GM12875 (cell line): Measurements from ENCODE around the gene PI4K2A.

ENCODE experiments used
- H3K4me3 ChIP-seq: one replicate; pipeline ENCODE4 v1.5.1; 2011; ENCODE audit warnings: low read depth, low read length, control low read depth
- CTCF ChIP-seq: IDR thresholded peaks from 2 replicates; pipeline ENCODE4 v1.5.1; 2011; ENCODE audit warnings: low read depth, mild to moderate bottlenecking, control low read depth, inconsistent platforms, low read length, moderate library complexity, borderline replicate concordance; ENCODE audit not compliant: insufficient read depth

The PI4K2A gene

GRCh38 chr10:97715259-97715874, 74.9 kb downstream of the PI4K2A start:
- TF ChIP-seq CTCF: no peak

GRCh38 chr10:97717627-97718026, 77.2 kb downstream of the PI4K2A start:
- H3K4me3 ChIP-seq: no peak overlapping the region
- no peak for TF ChIP-seq CTCF

More at GRCh38 chr10:97715259-97715874, 74.9 kb downstream of the PI4K2A start:
- H3K4me3 ChIP-seq: no peak overlapping the region

- no peak overlapping the region for H3K4me3 ChIP-seq
- no peak for TF ChIP-seq CTCF
These were observed 77.7 kb downstream of the PI4K2A start for GRCh38 chr10:97718178-97718577.

GRCh38 chr10:97718659-97719142, 78.2 kb downstream of the PI4K2A start:
- TF ChIP-seq CTCF: no peak
- H3K4me3 ChIP-seq: no peak overlapping the region

GRCh38 chr10:97719602-97720001, 79.1 kb downstream of the PI4K2A start:
- TF ChIP-seq CTCF: no peak
- H3K4me3 ChIP-seq: no peak overlapping the region

GRCh38 chr10:97721871-97722780, 81.7 kb downstream of the PI4K2A start:
- no peak overlapping the region for H3K4me3 ChIP-seq
- TF ChIP-seq CTCF: no peak
